Glomerular endothelial cell (primary cell): Measurements from ENCODE around the gene TSPAN15. TPM values are rescaled to one million over a fixed set of nuclear protein-coding genes. Genes with fewer than 3 reads are reported as not detected.

Experiments
- DNase-seq: peaks from one replicate; pipeline ENCODE4 v3.0.0-alpha.2; 2011; ENCODE audit warnings: low read depth, low spot score; ENCODE audit errors: extremely low read depth
- total RNA-seq: library from RNA; depleted of rRNA; stranded (reverse); fragments of >200 nt; gene quantifications from 2 replicates; pipeline ENCODE4 v1.2.3, GENCODE V29; 2015

TSPAN15 gene
- total RNA-seq, 1 donor from 2014 or later, result 426 TPM

DNA sequence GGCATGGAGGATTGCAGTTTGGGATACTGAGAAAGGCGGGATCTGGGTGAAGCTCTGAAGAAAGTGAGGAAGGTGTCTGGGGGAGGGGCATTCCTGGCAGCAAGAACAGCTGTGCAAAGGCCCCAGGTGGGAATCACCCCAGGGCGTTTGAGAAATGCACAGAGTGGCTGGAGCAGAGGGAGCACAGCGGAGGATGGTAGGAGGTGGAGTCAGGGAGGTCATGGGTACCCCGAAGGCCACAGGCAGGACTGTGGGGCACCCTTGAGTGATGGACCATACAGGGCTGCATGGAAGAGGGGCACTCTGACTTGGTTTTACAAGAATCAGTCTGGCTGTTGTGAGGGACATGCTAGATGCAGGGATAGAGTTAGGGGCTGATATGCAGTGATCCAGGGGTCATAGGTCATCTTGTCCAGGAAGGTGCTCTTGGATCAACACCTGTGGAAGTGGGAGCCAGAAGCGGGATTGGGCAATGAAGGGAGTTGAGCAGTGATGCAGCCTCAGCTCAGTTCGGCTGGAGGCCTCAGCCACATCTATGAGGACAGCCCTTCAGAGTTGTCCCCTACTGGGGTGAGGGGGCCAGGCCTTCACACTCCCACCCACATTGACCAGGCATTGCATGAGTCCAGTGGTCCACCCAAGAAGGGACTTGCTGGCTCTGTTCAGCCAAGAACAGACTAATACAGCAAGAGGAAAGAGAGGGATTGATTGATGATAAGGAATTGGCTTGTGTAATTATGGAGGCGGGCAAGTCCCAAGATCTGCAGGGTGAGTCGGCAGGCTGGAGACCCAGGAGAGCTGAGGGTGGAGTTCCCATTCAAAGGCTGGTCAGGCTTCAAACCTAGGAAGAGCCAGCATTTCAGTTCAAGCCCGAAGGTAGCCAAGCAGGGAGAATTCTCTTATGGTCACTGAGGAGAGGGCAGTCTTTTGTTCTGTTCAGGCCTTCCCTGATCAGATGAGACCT lies 48.7 kb downstream of the TSPAN15 start:
- no peak for DNase-seq

- no peak for DNase-seq
These were observed 49.7 kb downstream of the TSPAN15 start for GRCh38 chr10:69500864-69501468.

- no peak for DNase-seq
These were observed 50.4 kb downstream of the TSPAN15 start for GRCh38 chr10:69501657-69502056.

GRCh38 chr10:69502589-69502988 lies 51.3 kb downstream of the TSPAN15 start:
- no peak for DNase-seq

DNA sequence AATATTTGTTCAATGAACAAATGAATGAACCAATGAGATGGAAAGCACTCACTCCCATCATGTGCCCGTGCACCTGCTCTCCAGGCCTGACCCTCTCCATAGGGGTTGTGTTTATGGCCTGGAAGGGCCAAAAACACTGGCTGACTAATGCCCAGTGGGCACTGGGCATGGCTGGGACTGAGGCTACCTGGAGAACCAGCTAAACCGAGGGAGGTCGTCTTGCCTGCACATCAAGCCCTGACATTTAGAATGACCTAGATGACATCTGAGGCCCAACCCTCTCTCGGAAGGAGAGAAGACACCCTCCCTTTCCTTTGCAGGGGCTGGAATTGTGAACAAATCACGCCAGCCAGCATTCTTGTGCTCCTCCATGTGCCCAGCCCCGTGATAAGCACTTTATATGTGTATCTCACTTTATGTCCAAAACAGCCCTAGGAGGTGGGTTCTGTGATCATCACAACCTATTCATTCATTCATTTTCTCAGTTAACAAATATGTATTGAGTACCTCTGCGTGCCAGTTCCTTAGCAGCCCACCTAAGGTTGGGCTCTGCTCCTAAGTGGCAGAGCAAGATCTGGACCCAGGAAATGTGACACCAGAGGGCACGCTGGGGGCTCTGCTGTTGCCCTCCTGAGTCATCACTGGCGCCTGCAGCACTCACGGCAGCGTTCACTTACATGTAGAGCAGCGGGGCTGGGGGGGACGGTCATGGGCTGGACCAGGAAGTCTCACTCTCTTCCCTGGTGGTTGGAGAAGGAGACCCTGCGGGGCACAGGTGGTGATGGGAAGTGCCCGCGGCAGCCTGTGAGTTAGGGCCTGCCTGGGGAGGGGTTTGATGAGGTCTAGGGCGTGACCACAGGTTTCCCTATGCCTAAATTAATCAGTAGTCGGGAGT lies 52.0 kb downstream of the TSPAN15 start:
- no peak for DNase-seq

GRCh38 chr10:69503896-69504265 lies 52.6 kb downstream of the TSPAN15 start:
- no peak for DNase-seq

DNA sequence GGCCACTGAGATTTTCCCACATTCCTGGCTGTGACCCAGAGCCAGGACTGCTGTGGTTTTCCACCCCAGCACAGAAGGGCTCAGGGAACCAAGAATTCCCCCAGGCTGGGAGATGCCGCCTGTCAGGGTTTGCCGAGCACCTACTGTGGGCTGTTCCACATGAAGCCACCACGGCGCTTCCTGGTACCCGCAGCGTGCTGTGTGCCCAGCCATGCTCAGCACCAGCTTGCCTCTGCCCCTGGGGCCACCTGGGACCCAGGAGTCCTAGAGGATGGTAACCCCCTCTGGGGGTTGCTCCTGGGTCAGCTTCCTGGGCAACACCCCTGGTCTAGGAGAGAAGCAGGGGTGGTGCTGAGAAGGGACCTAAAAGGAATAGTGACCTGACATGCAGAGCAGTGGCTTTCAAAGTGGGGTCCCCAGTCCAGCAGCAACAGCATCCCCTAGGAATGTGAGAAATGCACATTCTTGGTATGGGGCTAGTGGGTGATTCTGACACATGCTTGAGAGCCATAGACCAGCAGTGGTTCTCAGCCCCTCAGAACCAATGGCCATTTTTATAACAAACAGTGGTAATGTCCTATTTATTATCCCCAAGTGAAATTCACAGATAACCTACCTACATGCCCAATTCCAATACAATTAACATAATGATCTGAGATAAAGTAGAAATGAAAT lies 53.4 kb downstream of the TSPAN15 start:
- DNase-seq, result no peak

- no peak for DNase-seq
These were observed 54.5 kb downstream of the TSPAN15 start for GRCh38 chr10:69505636-69506318.

GRCh38 chr10:69506487-69506833 lies 55.2 kb downstream of the TSPAN15 start:
- no peak for DNase-seq

GRCh38 chr10:69506834-69507713 lies 55.8 kb downstream of the TSPAN15 start:
- DNase-seq, result no peak

- no peak for DNase-seq
These were observed 57.6 kb downstream of the TSPAN15 start for GRCh38 chr10:69508738-69509340.

- DNase-seq, result no peak
These were observed 61.6 kb downstream of the TSPAN15 start for GRCh38 chr10:69512901-69513300.

DNA sequence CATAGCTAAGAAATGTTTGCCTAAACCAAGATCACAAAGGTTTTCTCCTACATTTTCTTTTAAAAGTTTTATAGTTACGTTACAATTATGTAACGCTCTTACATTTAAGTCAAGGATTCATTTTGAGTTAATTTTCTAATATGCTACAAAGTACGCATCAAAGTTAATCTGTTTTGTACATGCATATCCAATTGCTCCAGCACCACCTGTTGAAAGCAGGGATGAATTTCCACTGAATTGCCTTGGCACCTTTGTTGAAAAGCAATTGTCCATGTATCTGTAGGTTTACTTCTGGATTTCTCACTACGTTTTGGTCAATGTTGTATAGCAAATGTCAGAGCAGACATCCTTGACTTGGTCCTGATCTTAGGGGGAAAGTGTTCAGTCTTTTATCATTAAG lies 62.4 kb downstream of the TSPAN15 start:
- DNase-seq, result no peak

DNA sequence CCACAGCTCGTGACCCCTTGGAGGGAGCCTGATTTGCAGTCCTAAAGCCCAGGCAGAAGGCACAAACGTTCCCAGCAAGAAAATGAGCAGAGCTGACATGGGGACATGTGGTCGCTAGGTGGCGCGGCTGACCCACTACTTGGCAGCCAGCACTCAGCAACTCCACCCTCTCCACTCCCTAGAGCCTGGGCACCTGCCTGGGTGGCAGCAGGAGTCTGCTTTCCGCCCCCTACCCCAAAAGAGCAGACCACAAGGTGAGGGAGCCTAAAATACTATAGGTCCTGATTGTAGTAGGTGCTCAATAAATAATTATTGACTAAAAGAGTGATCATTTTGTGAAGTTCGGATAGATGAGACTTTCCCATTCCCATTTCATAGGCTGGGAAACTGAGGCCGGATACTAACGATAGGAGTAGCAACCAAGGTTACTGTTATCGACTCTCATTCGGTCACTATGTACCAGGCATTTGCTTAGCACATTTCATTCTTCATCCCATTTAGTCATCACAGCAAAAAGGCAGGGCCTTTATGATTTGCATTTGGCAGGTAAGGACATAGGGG lies 64.5 kb downstream of the TSPAN15 start:
- no peak for DNase-seq

- DNase-seq, result no peak
These were observed 65.1 kb downstream of the TSPAN15 start for GRCh38 chr10:69516316-69516715.

- DNase-seq, result no peak
These were observed 65.5 kb downstream of the TSPAN15 start for GRCh38 chr10:69516796-69517195.

DNA sequence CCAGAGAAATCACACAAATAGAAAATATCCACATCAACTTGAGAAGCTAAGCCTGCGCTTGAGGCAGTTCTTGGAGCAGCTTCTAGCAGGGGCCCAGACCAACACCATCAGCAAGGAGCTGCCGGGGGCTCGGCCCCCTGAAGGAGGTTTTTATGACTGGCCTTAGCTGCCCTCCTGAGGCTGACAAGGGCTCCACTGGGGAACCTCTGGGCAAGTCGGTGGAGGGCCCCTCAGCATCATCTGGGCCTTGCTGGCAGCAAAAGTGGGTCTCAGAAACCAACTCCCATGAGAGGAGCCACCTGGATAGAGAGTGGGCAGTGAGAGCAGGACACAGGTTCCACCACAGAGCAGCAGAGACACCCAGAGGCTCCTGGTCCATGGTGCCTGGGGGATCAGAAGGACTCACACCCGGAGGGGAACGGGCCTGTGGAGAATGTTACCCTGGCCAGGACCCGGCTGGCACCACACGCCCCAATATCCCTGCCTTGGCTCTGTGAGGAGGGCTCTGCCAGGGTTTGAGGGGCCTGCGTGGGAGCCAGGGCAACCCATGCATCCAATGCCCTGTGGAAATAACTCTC lies 66.1 kb downstream of the TSPAN15 start:
- DNase-seq, result no peak

- no peak for DNase-seq
These were observed 76.7 kb downstream of the TSPAN15 start for GRCh38 chr10:69527961-69528360.
